PC-9 (cell line): Measurements from ENCODE around the gene MYMK.

Source experiments
- CTCF ChIP-seq: fragments of 200-600 bp; sonication (generic); conservative IDR thresholded peaks from 2 replicates; pipeline ENCODE4 v1.6.1; 2017; ENCODE audit warnings: mixed run types, antibody characterized with exemption, mild to moderate bottlenecking, moderate library complexity
- EZH2 ChIP-seq: fragments of 200-600 bp; sonication (generic); IDR thresholded peaks from 2 replicates; pipeline ENCODE4 v1.8.0; 2017; ENCODE audit warnings: antibody characterized with exemption, low read depth

- TF ChIP-seq CTCF = no peak
- no peak for TF ChIP-seq EZH2
Observed at GRCh38 chr9:133495327-133496293, 29.1 kb downstream of the MYMK start.
